Upper lobe of left lung (tissue), 6 donors: ENCODE data around the gene MTA2. TPM values are rescaled to one million over a fixed set of nuclear protein-coding genes. Genes with fewer than 3 reads are reported as not detected.
A peak's percentile ranks its signal among the peaks of the same experiment; 100 is the strongest.

Experiments used
- ATAC-seq, 2 donors: fragments of 200-7000 bp; cut with Tn5 transposase; one replicate each; pipeline ENCODE4 v1.9.1; 2022; ENCODE audit warnings: mild to moderate bottlenecking in 2 of 2, moderate library complexity in 2 of 2; ENCODE audit not compliant: low FRiP score in 2 of 2
- DNase-seq, 2 donors: peaks; one replicate each; pipeline ENCODE4 v3.0.0-alpha.2; 2019 to 2020
- H3K27ac ChIP-seq, 4 donors: fragments of 200-600 bp; sonication (generic); one replicate each; pipeline ENCODE4 v1.5.1; 2016 to 2019
- H3K27me3 ChIP-seq, 4 donors: fragments of 200-600 bp; sonication (generic); one replicate each; pipeline ENCODE4 v1.5.1; 2017 to 2019
- H3K36me3 ChIP-seq, 4 donors: fragments of 200-600 bp; sonication (generic); one replicate each; pipeline ENCODE4 v1.5.1; 2016 to 2019
- H3K4me1 ChIP-seq, 4 donors: fragments of 200-600 bp; sonication (generic); one replicate each; pipeline ENCODE4 v1.5.1; 2018 to 2019
- H3K4me3 ChIP-seq, 4 donors: fragments of 200-600 bp; sonication (generic); one replicate each; pipeline ENCODE4 v1.5.1; 2017 to 2019; ENCODE audit warnings: mild to moderate bottlenecking in 2 of 4, moderate library complexity in 1 of 4
- H3K9me3 ChIP-seq, 4 donors: fragments of 200-600 bp; sonication (generic); one replicate each; pipeline ENCODE4 v1.5.1; 2018 to 2019
- CTCF ChIP-seq, 6 experiments: fragments of 450-650 bp in 4 of 6; fragments of 200-600 bp in 2 of 6; sonication (generic) in 2 of 6; IDR thresholded peaks; one replicate each; pipeline ENCODE4 v1.5.1; 2016 to 2019; ENCODE audit warnings: antibody characterized with exemption in 6 of 6
- EP300 ChIP-seq, 4 donors: sonication (generic); formaldehyde crosslinking; IDR thresholded peaks; one replicate each; pipeline ENCODE4 v1.5.1; 2017; ENCODE audit warnings: antibody characterized with exemption in 4 of 4, control low read depth in 2 of 4
- POLR2A ChIP-seq, 4 donors: fragments of 450-650 bp; IDR thresholded peaks; one replicate each; pipeline ENCODE4 v1.5.1; 2016 to 2017; ENCODE audit warnings: antibody characterized with exemption in 4 of 4, mild to moderate bottlenecking in 2 of 4
- POLR2AphosphoS5 ChIP-seq, 2 donors: sonication (generic); formaldehyde crosslinking; IDR thresholded peaks; one replicate each; pipeline ENCODE4 v1.5.1; 2017; ENCODE audit warnings: antibody characterized with exemption in 2 of 2
- WGBS, 2 donors: methylation state at CpG; one replicate each; pipeline ENCODE4 v1.1.5; 2017 to 2018; 5-methylcytosine and 5-hydroxymethylcytosine counted together
- small RNA-seq, 4 donors: library from RNA; depleted of rRNA; stranded (forward); fragments of <200 nt; gene quantifications; one replicate each; pipeline ENCODE3, GENCODE V24; 2016
- total RNA-seq, 6 donors: library from RNA; depleted of rRNA in 4 of 6; stranded (reverse); fragments of >200 nt in 4 of 6; gene quantifications; one replicate each; pipeline versions ENCODE4 v1.1.0 to v1.2.1, GENCODE V29; 2016 to 2021
- donor health status: DM: no; HTN: no; CAD: no; lungs with moderate emphysema.
- donor health status: DM: no; HTN: yes; CAD: no; lungs with severe emphysema.

MTA2 gene
- total RNA-seq, 6 donors from 2014 or later: 57.6 to 88.0 (median 69.8) TPM

- TF ChIP-seq POLR2A (IDR thresholded peaks at IDR 0.05): peak in 3 of 4 donors; percentile 15 to 54 (median 18)
- TF ChIP-seq CTCF (IDR thresholded peaks at IDR 0.05): peak in 1 of 6 experiments; percentile 1
- peak; percentile 71 to 75 for TF ChIP-seq POLR2AphosphoS5 (IDR thresholded peaks at IDR 0.05)
- TF ChIP-seq EP300 (IDR thresholded peaks at IDR 0.05): peak in 1 of 4 donors; percentile 2
- peaks cover 65 to 85% (median 76%) of the 10 kb centered on the region in 4 donors for H3K4me1 ChIP-seq
- no peaks in the 10 kb centered on the region for H3K9me3 ChIP-seq
- H3K27me3 ChIP-seq: peaks cover 0 to 4% (median 0%) of the 10 kb centered on the region in 4 donors
- ATAC-seq (peak; percentile 74 to 78), DNase-seq (peak; percentile 88 to 99)
- 1% methylated on average over 21 to 51 of the region's 59 CpGs for WGBS, 2 donors
- peak overlapping the region; percentile 85 to 99 (median 92) for H3K4me3 ChIP-seq
- H3K36me3 ChIP-seq: no peaks in the 10 kb centered on the region
- H3K27ac ChIP-seq: peak overlapping the region; percentile 96 to 99 (median 98)
These were observed 56.0 kb downstream of the MTA2 start for GRCh38 chr11:62545437-62546243.

- peaks cover 0 to 4% (median 0%) of the 10 kb centered on the region in 4 donors for H3K27me3 ChIP-seq
- peak in 1 of 2 donors; percentile 88 for DNase-seq
- whole genome bisulfite sequencing, 2 donors: 3 to 8% methylated on average over 10 to 24 of the region's 32 CpGs
- no peaks in the 10 kb centered on the region for H3K9me3 ChIP-seq
- no peaks in the 10 kb centered on the region for H3K36me3 ChIP-seq
- peak overlapping the region; percentile 96 to 99 (median 98) for H3K27ac ChIP-seq
- TF ChIP-seq EP300 (IDR thresholded peaks at IDR 0.05) (no peak), POLR2A (IDR thresholded peaks at IDR 0.05) (no peak), CTCF (IDR thresholded peaks at IDR 0.05) (peak in 1 of 6 experiments; percentile 4), POLR2AphosphoS5 (IDR thresholded peaks at IDR 0.05) (no peak)
- peaks cover 65 to 89% (median 80%) of the 10 kb centered on the region in 4 donors for H3K4me1 ChIP-seq
- ATAC-seq: peak in 1 of 2 donors; percentile 0
- peak overlapping the region; percentile 85 to 99 (median 92) for H3K4me3 ChIP-seq
These were observed 56.9 kb downstream of the MTA2 start for GRCh38 chr11:62544581-62545436.

GRCh38 chr11:62543680-62544444 is 57.8 kb downstream of the MTA2 start:
- H3K4me3 ChIP-seq: peak overlapping the region; percentile 85 to 99 (median 92)
- DNase-seq: no peak
- 22 to 35% methylated on average over 7 to 22 of the region's 22 CpGs for WGBS, 2 donors

More at GRCh38 chr11:62543680-62544444, 57.8 kb downstream of the MTA2 start:
- H3K27ac ChIP-seq: peak overlapping the region; percentile 96 to 99 (median 98)
- TF ChIP-seq POLR2AphosphoS5 (IDR thresholded peaks at IDR 0.05): no peak
- TF ChIP-seq CTCF (IDR thresholded peaks at IDR 0.05): no peak
- TF ChIP-seq POLR2A (IDR thresholded peaks at IDR 0.05): no peak
- no peak for TF ChIP-seq EP300 (IDR thresholded peaks at IDR 0.05)
- peaks cover 0 to 4% (median 0%) of the 10 kb centered on the region in 4 donors for H3K27me3 ChIP-seq
- H3K4me1 ChIP-seq: peaks cover 65 to 89% (median 80%) of the 10 kb centered on the region in 4 donors
- H3K36me3 ChIP-seq: peaks cover 0 to 2% (median 0%) of the 10 kb centered on the region in 4 donors
- ATAC-seq: no peak
- H3K9me3 ChIP-seq: no peaks in the 10 kb centered on the region

Small RNA genes within 50 kb of the gene (small RNA-seq; reads per million reads assigned to genes)
- 0 reads per million in 4 donors for gene AP001458.1
- gene EEF1G: 0 reads per million in 4 donors
- gene MIR6747: 0 to 0.43 (median 0.03) reads per million in 4 donors

Other genes with a start within 250 kb of the MTA2 start
- gene SCGB1A1, start 182.8 kb downstream of the MTA2 start, total RNA-seq: 1,000 to 10,000 TPM in 4 of 6 donors, 100 to 1,000 TPM in 1, 10 to 100 TPM in 1; 85.4 to 2,572 (median 1,269) TPM
- 1,000 to 10,000 TPM in 2 of 6 donors, 100 to 1,000 TPM in 4; 583 to 1,153 (median 829) TPM for gene AHNAK, start 55.1 kb downstream of the MTA2 start, total RNA-seq
- 100 to 1,000 TPM; 557 to 997 (median 889) TPM for gene EEF1G, start 28.0 kb downstream of the MTA2 start, total RNA-seq
- gene TUT1, start 10.3 kb downstream of the MTA2 start, total RNA-seq: 10 to 100 TPM in 3 of 6 donors, 1 to 10 TPM in 3; 5.3 to 25.4 (median 11.7) TPM
- 100 to 1,000 TPM in 1 of 6 donors, 10 to 100 TPM in 5; 31.0 to 148 (median 71.0) TPM for gene EML3, start 10.9 kb upstream of the MTA2 start, total RNA-seq
- gene ROM1, start 11.4 kb upstream of the MTA2 start, total RNA-seq: 1 to 10 TPM; 3.1 to 9.2 (median 5.2) TPM
- 10 to 100 TPM; 21.3 to 43.9 (median 37.9) TPM for gene B3GAT3, start 20.1 kb upstream of the MTA2 start, total RNA-seq
- gene GANAB, start 44.7 kb upstream of the MTA2 start, total RNA-seq: 100 to 1,000 TPM in 4 of 6 donors, 10 to 100 TPM in 2; 82.3 to 240 (median 138) TPM
- gene INTS5, start 51.4 kb upstream of the MTA2 start, total RNA-seq: 10 to 100 TPM in 5 of 6 donors, 1 to 10 TPM in 1; 9.5 to 31.5 (median 19.8) TPM
- gene C11orf98, start 63.3 kb upstream of the MTA2 start, total RNA-seq: 10 to 100 TPM; 16.8 to 42.0 (median 30.6) TPM
- 10 to 100 TPM in 3 of 6 donors, 1 to 10 TPM in 3; 5.7 to 16.0 (median 10.0) TPM for gene CSKMT, start 63.4 kb upstream of the MTA2 start, total RNA-seq
- 10 to 100 TPM in 1 of 6 donors, 1 to 10 TPM in 5; 5.0 to 12.6 (median 6.7) TPM for gene UQCC3, start 69.8 kb upstream of the MTA2 start, total RNA-seq
- gene LBHD1, start 70.4 kb upstream of the MTA2 start, total RNA-seq: 10 to 100 TPM in 1 of 6 donors, 1 to 10 TPM in 5; 3.6 to 19.9 (median 6.8) TPM
- 100 to 1,000 TPM; 104 to 186 (median 128) TPM for gene UBXN1, start 77.2 kb upstream of the MTA2 start, total RNA-seq
- gene LRRN4CL, start 87.7 kb upstream of the MTA2 start, total RNA-seq: 1 to 10 TPM in 5 of 6 donors, under 1 TPM in 1; 0.61 to 6.4 (median 1.8) TPM
- gene BSCL2, start 105.6 kb upstream of the MTA2 start, total RNA-seq: 100 to 1,000 TPM in 2 of 6 donors, 10 to 100 TPM in 4; 75.5 to 198 (median 87.5) TPM
- gene GNG3, start 105.8 kb upstream of the MTA2 start, total RNA-seq: not detected
- gene HNRNPUL2, start 125.6 kb upstream of the MTA2 start, total RNA-seq: 10 to 100 TPM; 23.9 to 76.5 (median 46.3) TPM
- gene TTC9C, start 126.6 kb upstream of the MTA2 start, total RNA-seq: 10 to 100 TPM; 18.9 to 31.5 (median 28.6) TPM
- 10 to 100 TPM in 3 of 6 donors, 1 to 10 TPM in 3; 7.3 to 15.3 (median 11.7) TPM for gene ZBTB3, start 152.3 kb upstream of the MTA2 start, total RNA-seq
- 10 to 100 TPM; 15.8 to 62.9 (median 38.8) TPM for gene POLR2G, start 159.7 kb upstream of the MTA2 start, total RNA-seq
- gene TAF6L, start 169.5 kb upstream of the MTA2 start, total RNA-seq: 10 to 100 TPM; 16.7 to 51.3 (median 27.0) TPM
- gene TMEM179B, start 185.5 kb upstream of the MTA2 start, total RNA-seq: 10 to 100 TPM; 38.8 to 98.2 (median 56.2) TPM
- 10 to 100 TPM; 11.3 to 28.7 (median 15.4) TPM for gene TMEM223, start 190.1 kb upstream of the MTA2 start, total RNA-seq
- gene NXF1, start 203.6 kb upstream of the MTA2 start, total RNA-seq: 100 to 1,000 TPM in 1 of 6 donors, 10 to 100 TPM in 5; 56.1 to 215 (median 81.2) TPM
- gene STX5, start 230.2 kb upstream of the MTA2 start, total RNA-seq: 10 to 100 TPM; 25.3 to 53.8 (median 44.9) TPM
- gene TEX54, start 231.0 kb upstream of the MTA2 start, total RNA-seq: not detected
- 10 to 100 TPM; 31.5 to 56.6 (median 50.4) TPM for gene WDR74, start 237.7 kb upstream of the MTA2 start, total RNA-seq